ENCODE measurements around the gene GALNT9. TPM values are rescaled to one million over a fixed set of nuclear protein-coding genes. Genes with fewer than 3 reads are reported as not detected.

Gene GALNT9
- total RNA-seq, 1 donor from 2014 or later = 2.1 TPM

- Histone ChIP-seq H3K9me3 (ENCODE audit: insufficient read depth, low read depth, low read length) (peaks cover 8% of the 10 kb centered on the region), H2AFZ (ENCODE audit: low read depth, low read length) (no peak overlapping the region), H4K20me1 (ENCODE audit: insufficient read depth, low read length) (no peaks in the 10 kb centered on the region), H3K27me3 (ENCODE audit: insufficient read depth, low read length) (no peaks in the 10 kb centered on the region), H3K9ac (ENCODE audit: low read length) (no peak overlapping the region), H3K27ac (ENCODE audit: low read depth, low read length) (no peak overlapping the region), H3K79me2 (ENCODE audit: insufficient read depth, low read length) (no peaks in the 10 kb centered on the region), H3K4me1 (ENCODE audit: insufficient read depth, low read length) (no peaks in the 10 kb centered on the region), H3K36me3 (ENCODE audit: insufficient read depth, low read length) (no peaks in the 10 kb centered on the region), H3K4me2 (ENCODE audit: low read length) (no peak overlapping the region), H3K4me3 (ENCODE audit: insufficient read depth, low read depth, low read length) (no peak overlapping the region)
- peaks cover 2% of the 10 kb centered on the region for H3K9me3 Mint-ChIP-seq (ENCODE audit: unreplicated experiment)
- H3K36me3 Mint-ChIP-seq (ENCODE audit: low read depth, unreplicated experiment) = peaks cover 4% of the 10 kb centered on the region
- TF ChIP-seq, protein P1, sequence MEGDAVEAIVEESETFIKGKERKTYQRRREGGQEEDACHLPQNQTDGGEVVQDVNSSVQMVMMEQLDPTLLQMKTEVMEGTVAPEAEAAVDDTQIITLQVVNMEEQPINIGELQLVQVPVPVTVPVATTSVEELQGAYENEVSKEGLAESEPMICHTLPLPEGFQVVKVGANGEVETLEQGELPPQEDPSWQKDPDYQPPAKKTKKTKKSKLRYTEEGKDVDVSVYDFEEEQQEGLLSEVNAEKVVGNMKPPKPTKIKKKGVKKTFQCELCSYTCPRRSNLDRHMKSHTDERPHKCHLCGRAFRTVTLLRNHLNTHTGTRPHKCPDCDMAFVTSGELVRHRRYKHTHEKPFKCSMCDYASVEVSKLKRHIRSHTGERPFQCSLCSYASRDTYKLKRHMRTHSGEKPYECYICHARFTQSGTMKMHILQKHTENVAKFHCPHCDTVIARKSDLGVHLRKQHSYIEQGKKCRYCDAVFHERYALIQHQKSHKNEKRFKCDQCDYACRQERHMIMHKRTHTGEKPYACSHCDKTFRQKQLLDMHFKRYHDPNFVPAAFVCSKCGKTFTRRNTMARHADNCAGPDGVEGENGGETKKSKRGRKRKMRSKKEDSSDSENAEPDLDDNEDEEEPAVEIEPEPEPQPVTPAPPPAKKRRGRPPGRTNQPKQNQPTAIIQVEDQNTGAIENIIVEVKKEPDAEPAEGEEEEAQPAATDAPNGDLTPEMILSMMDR (IDR thresholded peaks at IDR 0.05; ENCODE audit: insufficient read depth, low read depth, low read length) = no peak
- no peak for TF ChIP-seq EZH2 (IDR thresholded peaks at IDR 0.05; ENCODE audit: insufficient read depth, low read length)
- H3K4me3 Mint-ChIP-seq (ENCODE audit: unreplicated experiment) = no peak overlapping the region
- no peak for FAIRE-seq
- peaks cover 30% of the 10 kb centered on the region for H3K27me3 Mint-ChIP-seq (ENCODE audit: low read depth, unreplicated experiment)
- no peak overlapping the region for H3K27ac Mint-ChIP-seq (ENCODE audit: unreplicated experiment)
- DNase-seq (ENCODE audit: low read depth) = no peak
- H3K4me1 Mint-ChIP-seq (ENCODE audit: low read depth, unreplicated experiment) = no peaks in the 10 kb centered on the region
Measured at GRCh38 chr12:132294121-132295034, 35.0 kb downstream of the GALNT9 start.

GRCh38 chr12:132292328-132293319 lies 36.8 kb downstream of the GALNT9 start:
- H3K4me3 ChIP-seq (ENCODE audit: insufficient read depth, low read depth, low read length) = no peak overlapping the region
- H3K9ac ChIP-seq (ENCODE audit: low read length) = no peak overlapping the region
- H3K36me3 ChIP-seq (ENCODE audit: insufficient read depth, low read length) = no peaks in the 10 kb centered on the region
- H3K79me2 ChIP-seq (ENCODE audit: insufficient read depth, low read length) = no peaks in the 10 kb centered on the region
- Mint-ChIP-seq H3K4me3 (ENCODE audit: unreplicated experiment) (no peak overlapping the region), H3K27me3 (ENCODE audit: low read depth, unreplicated experiment) (peaks cover 41% of the 10 kb centered on the region), H3K9me3 (ENCODE audit: unreplicated experiment) (peaks cover 2% of the 10 kb centered on the region), H3K4me1 (ENCODE audit: low read depth, unreplicated experiment) (no peaks in the 10 kb centered on the region), H3K27ac (ENCODE audit: unreplicated experiment) (no peak overlapping the region), H3K36me3 (ENCODE audit: low read depth, unreplicated experiment) (peaks cover 4% of the 10 kb centered on the region)
- no peaks in the 10 kb centered on the region for H3K4me1 ChIP-seq (ENCODE audit: insufficient read depth, low read length)
- no peak overlapping the region for H3K27ac ChIP-seq (ENCODE audit: low read depth, low read length)
- DNase-seq (ENCODE audit: low read depth) (no peak), FAIRE-seq (no peak)
- TF ChIP-seq EZH2 (IDR thresholded peaks at IDR 0.05; ENCODE audit: insufficient read depth, low read length) = no peak
- TF ChIP-seq, protein P1 (IDR thresholded peaks at IDR 0.05; ENCODE audit: insufficient read depth, low read depth, low read length) = no peak
- no peak overlapping the region for H2AFZ ChIP-seq (ENCODE audit: low read depth, low read length)
- H3K9me3 ChIP-seq (ENCODE audit: insufficient read depth, low read depth, low read length) = peaks cover 8% of the 10 kb centered on the region
- no peak overlapping the region for H3K4me2 ChIP-seq (ENCODE audit: low read length)
- H3K27me3 ChIP-seq (ENCODE audit: insufficient read depth, low read length) = no peaks in the 10 kb centered on the region
- no peaks in the 10 kb centered on the region for H4K20me1 ChIP-seq (ENCODE audit: insufficient read depth, low read length)

Data from astrocyte (in vitro differentiated cells and primary cell).